ENCODE results near the gene SLC11A2.

Gene SLC11A2

DNA sequence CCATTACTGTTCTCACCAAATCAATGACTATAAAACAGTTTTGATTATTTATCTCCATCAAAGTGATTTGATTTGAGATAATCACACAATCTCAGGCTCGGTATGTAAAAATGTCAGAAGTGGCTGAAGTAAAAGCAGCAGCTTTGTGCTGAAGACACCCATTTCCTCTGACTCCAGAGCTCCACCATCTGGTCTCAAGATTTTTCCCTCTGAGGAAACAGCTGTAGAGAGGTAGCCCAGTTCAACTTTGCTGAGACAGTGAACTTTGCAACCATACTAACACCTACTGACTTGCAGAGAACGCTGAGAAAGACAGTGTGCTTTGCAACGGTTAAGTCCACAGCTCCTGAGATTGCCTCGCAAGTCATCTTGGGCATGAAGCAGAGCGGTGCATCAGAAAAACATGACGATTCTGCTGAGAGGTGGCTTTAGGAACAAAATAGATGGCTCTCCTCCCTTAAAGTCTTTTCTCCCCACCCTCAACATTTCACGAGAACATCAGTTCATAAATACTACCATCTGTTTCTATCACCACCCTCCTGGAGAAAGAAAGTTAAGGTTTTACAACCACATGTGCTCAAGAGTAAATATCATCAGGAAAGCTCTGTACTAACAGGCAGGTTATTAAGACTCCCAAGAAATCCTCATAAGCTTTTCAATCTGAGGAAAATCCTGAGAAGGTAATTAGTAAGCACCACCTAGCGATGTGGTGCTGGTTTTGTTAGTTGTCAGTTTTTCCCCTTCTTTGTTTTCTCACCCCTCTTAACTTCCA lies 39.0 kb downstream of the SLC11A2 start:
- TF ChIP-seq, protein P1, sequence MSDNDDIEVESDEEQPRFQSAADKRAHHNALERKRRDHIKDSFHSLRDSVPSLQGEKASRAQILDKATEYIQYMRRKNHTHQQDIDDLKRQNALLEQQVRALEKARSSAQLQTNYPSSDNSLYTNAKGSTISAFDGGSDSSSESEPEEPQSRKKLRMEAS (IDR thresholded peaks at IDR 0.05; ENCODE audit: low read depth, low read length), result 0 out of 2 replicates have a peak, but pooled peaks have one; percentile 6
- TF ChIP-seq, protein P2, sequence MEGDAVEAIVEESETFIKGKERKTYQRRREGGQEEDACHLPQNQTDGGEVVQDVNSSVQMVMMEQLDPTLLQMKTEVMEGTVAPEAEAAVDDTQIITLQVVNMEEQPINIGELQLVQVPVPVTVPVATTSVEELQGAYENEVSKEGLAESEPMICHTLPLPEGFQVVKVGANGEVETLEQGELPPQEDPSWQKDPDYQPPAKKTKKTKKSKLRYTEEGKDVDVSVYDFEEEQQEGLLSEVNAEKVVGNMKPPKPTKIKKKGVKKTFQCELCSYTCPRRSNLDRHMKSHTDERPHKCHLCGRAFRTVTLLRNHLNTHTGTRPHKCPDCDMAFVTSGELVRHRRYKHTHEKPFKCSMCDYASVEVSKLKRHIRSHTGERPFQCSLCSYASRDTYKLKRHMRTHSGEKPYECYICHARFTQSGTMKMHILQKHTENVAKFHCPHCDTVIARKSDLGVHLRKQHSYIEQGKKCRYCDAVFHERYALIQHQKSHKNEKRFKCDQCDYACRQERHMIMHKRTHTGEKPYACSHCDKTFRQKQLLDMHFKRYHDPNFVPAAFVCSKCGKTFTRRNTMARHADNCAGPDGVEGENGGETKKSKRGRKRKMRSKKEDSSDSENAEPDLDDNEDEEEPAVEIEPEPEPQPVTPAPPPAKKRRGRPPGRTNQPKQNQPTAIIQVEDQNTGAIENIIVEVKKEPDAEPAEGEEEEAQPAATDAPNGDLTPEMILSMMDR (IDR thresholded peaks at IDR 0.05; ENCODE audit: low read depth, low read length), result peak; percentile 60
- no peak for TF ChIP-seq MYC (IDR thresholded peaks at IDR 0.05; ENCODE audit: low read depth, low read length)
- no peak for TF ChIP-seq POLR2A (IDR thresholded peaks at IDR 0.05; ENCODE audit: extremely low read depth, insufficient read length)
- peak; percentile 65 for DNase-seq (ENCODE audit: low read depth)
- no peak overlapping the region for H3K4me3 ChIP-seq (ENCODE audit: low read depth, low read length)

DNA sequence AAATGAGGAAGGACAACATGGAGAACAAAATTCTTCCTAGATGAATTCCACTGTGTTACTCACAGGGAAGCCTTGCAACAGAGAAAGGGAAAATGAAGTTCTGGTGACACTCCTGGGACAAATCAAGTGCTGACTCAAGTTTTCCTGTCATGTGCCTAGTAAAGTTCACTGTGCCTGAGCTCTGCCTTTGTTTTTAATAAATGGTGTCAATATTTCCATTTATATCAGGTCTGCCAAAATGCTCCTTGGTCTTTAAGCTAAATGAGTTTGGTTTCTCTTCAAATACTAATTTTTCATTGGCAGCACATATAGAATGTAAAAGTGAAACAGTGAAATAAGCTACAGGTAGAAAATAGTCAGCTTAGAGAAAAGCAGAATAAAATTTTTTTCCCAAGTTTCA lies 40.9 kb downstream of the SLC11A2 start:
- no peak for DNase-seq (ENCODE audit: low read depth)
- TF ChIP-seq, protein P1 (IDR thresholded peaks at IDR 0.05; ENCODE audit: low read depth, low read length), result no peak
- TF ChIP-seq POLR2A (IDR thresholded peaks at IDR 0.05; ENCODE audit: extremely low read depth, insufficient read length) (no peak), MYC (IDR thresholded peaks at IDR 0.05; ENCODE audit: low read depth, low read length) (no peak)
- TF ChIP-seq, protein P2 (IDR thresholded peaks at IDR 0.05; ENCODE audit: low read depth, low read length), result no peak
- H3K4me3 ChIP-seq (ENCODE audit: low read depth, low read length), result no peak overlapping the region

DNA sequence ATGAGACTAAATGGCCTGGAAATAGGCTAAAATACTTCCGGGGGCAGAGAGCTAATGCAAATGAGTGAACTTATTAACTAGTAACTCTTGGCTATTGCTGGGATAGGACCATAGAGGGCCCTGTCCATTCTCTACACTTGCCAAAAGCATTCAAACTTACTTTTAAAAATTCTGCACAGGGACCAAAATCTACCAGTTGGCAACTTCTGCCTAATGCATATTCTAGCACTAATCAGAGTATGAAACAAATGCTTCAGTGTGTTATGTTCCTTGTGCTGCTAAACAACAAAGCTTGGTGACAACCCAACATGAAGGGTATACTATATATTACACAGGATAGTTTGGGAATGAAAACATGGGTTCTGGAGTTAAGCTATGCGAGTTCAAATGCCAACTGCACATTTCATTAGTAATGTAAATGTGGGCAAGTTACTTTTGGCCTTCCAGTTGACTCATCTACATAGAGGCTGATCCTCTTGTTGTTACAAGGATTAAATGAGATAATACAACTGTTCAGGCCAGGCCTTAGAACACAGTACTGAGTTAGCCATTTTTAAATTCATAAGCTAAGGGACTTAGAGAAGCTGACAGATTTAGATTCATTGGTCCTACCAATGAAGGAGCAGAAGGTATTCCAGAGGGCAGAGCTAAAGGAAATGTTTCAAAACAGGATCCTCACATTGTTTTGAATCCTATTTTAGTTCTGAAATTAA lies 41.4 kb downstream of the SLC11A2 start:
- TF ChIP-seq, protein P2 (IDR thresholded peaks at IDR 0.05; ENCODE audit: low read depth, low read length), result no peak
- TF ChIP-seq, protein P1 (IDR thresholded peaks at IDR 0.05; ENCODE audit: low read depth, low read length), result no peak
- TF ChIP-seq MYC (IDR thresholded peaks at IDR 0.05; ENCODE audit: low read depth, low read length) (no peak), POLR2A (IDR thresholded peaks at IDR 0.05; ENCODE audit: extremely low read depth, insufficient read length) (no peak)
- no peak for DNase-seq (ENCODE audit: low read depth)
- H3K4me3 ChIP-seq (ENCODE audit: low read depth, low read length), result no peak overlapping the region

DNA sequence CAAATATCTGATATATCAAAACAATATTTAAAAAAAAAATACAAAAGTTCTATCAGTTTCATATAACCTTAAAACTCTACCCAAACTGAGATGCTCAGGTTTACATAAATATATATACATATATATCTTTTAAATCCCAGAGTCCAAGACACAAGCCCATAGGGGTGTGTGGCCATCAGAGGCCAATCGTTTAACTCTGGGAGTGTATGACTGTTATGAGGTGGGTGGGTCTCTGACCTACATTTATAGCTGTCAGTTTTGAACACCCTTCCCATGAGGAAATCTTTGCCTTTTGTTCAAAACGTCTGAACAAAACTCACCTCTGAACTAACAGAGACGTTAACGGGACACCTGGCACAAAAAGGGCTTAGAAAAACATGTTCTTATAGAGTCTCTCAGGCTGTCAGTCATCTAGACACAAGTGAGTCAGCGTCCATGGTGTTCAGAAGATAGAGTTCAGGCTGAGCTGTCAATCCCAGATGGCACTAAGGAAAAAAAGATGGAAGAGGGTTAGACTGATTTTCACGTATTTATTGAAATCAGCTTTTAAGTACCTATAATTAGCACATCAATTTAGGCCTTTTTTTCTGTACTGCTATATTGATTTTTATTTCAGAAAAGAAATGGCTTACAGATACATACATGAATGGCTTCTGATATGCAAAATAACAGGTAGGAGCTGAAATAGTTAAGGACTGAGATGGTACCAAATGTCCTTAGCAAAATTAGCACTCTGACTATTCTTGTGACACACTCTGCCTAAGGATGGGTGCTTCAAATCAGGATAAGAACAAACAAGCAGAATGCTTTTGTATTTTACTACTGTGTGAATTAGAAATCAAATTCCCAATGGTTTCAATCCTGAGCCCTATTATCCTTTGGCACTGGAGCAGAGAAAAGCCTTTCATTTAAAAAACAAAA lies 44.6 kb downstream of the SLC11A2 start:
- DNase-seq (ENCODE audit: low read depth), result no peak
- H3K4me3 ChIP-seq (ENCODE audit: low read depth, low read length), result no peak overlapping the region
- TF ChIP-seq, protein P2 (IDR thresholded peaks at IDR 0.05; ENCODE audit: low read depth, low read length), result no peak
- TF ChIP-seq MYC (IDR thresholded peaks at IDR 0.05; ENCODE audit: low read depth, low read length) (no peak), POLR2A (IDR thresholded peaks at IDR 0.05; ENCODE audit: extremely low read depth, insufficient read length) (no peak)
- TF ChIP-seq, protein P1 (IDR thresholded peaks at IDR 0.05; ENCODE audit: low read depth, low read length), result no peak

DNA sequence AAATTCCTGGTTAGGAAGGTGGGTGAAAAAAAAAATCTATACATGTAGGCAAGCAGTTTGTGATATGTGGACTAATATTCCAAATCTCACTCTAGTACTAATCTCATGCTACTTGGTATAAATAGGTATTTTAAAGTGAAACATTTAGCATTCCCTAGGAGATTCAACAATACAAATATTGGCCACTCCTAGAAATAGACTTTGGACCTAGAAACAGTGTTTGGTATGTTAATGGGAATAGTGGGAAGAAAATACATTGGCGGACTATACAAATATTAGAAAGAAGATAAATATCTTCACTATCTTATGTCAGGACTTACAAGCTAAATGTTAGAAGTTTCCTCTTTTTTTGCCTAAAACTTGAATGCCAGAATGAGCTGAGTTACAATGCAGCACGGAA lies 45.6 kb downstream of the SLC11A2 start:
- no peak overlapping the region for H3K4me3 ChIP-seq (ENCODE audit: low read depth, low read length)
- TF ChIP-seq, protein P1 (IDR thresholded peaks at IDR 0.05; ENCODE audit: low read depth, low read length), result no peak
- TF ChIP-seq POLR2A (IDR thresholded peaks at IDR 0.05; ENCODE audit: extremely low read depth, insufficient read length) (no peak), MYC (IDR thresholded peaks at IDR 0.05; ENCODE audit: low read depth, low read length) (no peak)
- TF ChIP-seq, protein P2 (IDR thresholded peaks at IDR 0.05; ENCODE audit: low read depth, low read length), result no peak
- no peak for DNase-seq (ENCODE audit: low read depth)
